ENCODE measurements around the gene SIN3B.

Gene SIN3B

DNA sequence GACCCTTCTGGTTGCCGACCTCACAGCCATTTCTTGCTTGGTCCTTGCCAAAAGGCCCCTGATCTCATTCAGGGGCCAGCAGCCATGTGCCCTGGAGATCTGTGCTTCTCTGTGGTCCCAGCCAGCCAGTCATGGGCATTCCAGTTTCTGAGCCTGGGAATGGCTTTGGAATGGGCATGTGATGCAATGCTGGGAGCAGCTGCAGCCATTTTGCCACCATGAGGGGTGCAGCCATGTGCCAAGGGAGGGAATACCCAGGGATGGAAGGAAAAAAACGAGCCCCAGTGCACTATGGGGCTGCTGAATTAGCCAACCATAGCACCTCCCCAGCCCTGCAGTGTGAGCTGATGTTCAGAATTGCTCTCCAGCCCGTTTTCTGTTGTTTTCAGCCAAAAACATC lies 85.9 kb downstream of the SIN3B start:
- TF ChIP-seq TAF1 (IDR thresholded peaks at IDR 0.05; ENCODE audit: borderline replicate concordance, insufficient read depth, low read length), result no peak
- TF ChIP-seq POLR2AphosphoS5 (IDR thresholded peaks at IDR 0.05; ENCODE audit: low read depth, low read length), result no peak
- TF ChIP-seq FOXP2 (optimal IDR thresholded peaks at IDR 0.05; ENCODE audit: borderline replicate concordance, extremely low read depth, extremely low read length, insufficient read depth), result no peak
- TF ChIP-seq SIN3A (IDR thresholded peaks at IDR 0.05; ENCODE audit: borderline replicate concordance, insufficient read depth, low read length), result no peak
- TF ChIP-seq, protein P1, sequence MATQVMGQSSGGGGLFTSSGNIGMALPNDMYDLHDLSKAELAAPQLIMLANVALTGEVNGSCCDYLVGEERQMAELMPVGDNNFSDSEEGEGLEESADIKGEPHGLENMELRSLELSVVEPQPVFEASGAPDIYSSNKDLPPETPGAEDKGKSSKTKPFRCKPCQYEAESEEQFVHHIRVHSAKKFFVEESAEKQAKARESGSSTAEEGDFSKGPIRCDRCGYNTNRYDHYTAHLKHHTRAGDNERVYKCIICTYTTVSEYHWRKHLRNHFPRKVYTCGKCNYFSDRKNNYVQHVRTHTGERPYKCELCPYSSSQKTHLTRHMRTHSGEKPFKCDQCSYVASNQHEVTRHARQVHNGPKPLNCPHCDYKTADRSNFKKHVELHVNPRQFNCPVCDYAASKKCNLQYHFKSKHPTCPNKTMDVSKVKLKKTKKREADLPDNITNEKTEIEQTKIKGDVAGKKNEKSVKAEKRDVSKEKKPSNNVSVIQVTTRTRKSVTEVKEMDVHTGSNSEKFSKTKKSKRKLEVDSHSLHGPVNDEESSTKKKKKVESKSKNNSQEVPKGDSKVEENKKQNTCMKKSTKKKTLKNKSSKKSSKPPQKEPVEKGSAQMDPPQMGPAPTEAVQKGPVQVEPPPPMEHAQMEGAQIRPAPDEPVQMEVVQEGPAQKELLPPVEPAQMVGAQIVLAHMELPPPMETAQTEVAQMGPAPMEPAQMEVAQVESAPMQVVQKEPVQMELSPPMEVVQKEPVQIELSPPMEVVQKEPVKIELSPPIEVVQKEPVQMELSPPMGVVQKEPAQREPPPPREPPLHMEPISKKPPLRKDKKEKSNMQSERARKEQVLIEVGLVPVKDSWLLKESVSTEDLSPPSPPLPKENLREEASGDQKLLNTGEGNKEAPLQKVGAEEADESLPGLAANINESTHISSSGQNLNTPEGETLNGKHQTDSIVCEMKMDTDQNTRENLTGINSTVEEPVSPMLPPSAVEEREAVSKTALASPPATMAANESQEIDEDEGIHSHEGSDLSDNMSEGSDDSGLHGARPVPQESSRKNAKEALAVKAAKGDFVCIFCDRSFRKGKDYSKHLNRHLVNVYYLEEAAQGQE (IDR thresholded peaks at IDR 0.05; ENCODE audit: insufficient read depth in 1 of 2, low read depth in 2 of 2, low read length in 2 of 2), result no peak

DNA sequence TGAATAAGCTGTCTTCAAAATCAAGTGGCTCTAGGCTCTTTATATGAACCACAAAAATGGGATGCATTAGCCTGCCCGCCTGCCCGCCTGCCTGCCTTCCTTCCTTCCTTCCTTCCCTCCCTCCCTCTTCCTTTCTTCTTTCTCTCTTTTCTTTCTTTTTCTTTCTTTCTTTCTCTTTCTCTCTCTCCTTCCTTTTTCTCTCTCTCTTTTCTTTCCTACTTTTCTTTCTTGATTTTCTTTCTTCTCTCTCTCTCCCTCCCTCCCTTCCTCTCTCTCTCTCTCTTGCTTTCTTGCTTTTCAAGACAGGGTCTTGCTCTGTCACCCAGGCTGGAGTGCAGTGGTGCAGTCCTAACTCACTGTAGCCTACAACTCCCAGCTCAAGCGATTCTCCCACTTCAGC lies 86.5 kb downstream of the SIN3B start:
- TF ChIP-seq FOXP2 (optimal IDR thresholded peaks at IDR 0.05; ENCODE audit: borderline replicate concordance, extremely low read depth, extremely low read length, insufficient read depth) (no peak), POLR2AphosphoS5 (IDR thresholded peaks at IDR 0.05; ENCODE audit: low read depth, low read length) (no peak), SIN3A (IDR thresholded peaks at IDR 0.05; ENCODE audit: borderline replicate concordance, insufficient read depth, low read length) (no peak)

DNA sequence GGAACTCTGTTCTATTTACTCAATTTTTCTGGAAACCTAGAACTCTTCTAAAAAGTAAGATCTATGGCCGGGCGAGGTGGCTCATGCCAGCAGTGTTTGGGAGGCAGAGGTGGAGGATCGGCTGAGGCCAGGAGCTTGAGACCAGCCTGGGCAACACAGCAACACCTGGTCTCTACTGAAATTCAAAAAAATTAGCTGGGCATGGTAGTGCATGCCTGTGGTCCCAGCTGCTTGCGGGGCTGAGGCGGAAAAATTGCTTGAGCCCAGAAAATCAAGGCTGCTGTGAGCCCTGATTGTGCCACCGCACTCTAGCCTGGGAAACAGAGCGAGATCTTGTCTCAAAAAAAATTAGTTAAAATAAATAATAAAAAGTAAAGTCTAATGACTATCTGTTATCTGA lies 88.2 kb downstream of the SIN3B start:
- TF ChIP-seq TAF1 (IDR thresholded peaks at IDR 0.05; ENCODE audit: borderline replicate concordance, insufficient read depth, low read length) (no peak), SIN3A (IDR thresholded peaks at IDR 0.05; ENCODE audit: borderline replicate concordance, insufficient read depth, low read length) (no peak), FOXP2 (optimal IDR thresholded peaks at IDR 0.05; ENCODE audit: borderline replicate concordance, extremely low read depth, extremely low read length, insufficient read depth) (no peak), POLR2AphosphoS5 (IDR thresholded peaks at IDR 0.05; ENCODE audit: low read depth, low read length) (no peak)
- TF ChIP-seq, protein P1 (IDR thresholded peaks at IDR 0.05; ENCODE audit: insufficient read depth in 1 of 2, low read depth in 2 of 2, low read length in 2 of 2), result no peak

DNA sequence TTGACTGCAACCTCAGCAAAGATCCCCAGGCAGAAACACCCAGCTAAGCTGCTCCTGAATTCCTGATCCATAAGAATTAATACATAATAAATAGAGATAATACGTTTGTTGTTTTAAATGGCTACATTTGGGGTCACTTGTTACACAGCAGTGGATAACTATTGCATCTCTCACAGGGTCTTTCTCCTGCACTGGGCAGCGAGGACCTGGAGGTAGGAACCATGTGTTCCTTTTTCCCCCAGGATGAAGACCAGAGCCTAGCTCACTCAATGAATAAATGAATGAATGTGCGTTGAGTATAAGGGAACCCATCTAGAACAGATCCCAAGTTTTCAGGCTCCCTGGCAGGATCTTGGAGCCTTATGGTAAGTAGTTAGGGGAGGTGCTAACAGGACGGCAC lies 90.3 kb downstream of the SIN3B start:
- TF ChIP-seq SIN3A (IDR thresholded peaks at IDR 0.05; ENCODE audit: borderline replicate concordance, insufficient read depth, low read length) (no peak), POLR2AphosphoS5 (IDR thresholded peaks at IDR 0.05; ENCODE audit: low read depth, low read length) (no peak), TAF1 (IDR thresholded peaks at IDR 0.05; ENCODE audit: borderline replicate concordance, insufficient read depth, low read length) (no peak), FOXP2 (optimal IDR thresholded peaks at IDR 0.05; ENCODE audit: borderline replicate concordance, extremely low read depth, extremely low read length, insufficient read depth) (no peak)
- TF ChIP-seq, protein P1 (IDR thresholded peaks at IDR 0.05; ENCODE audit: insufficient read depth in 1 of 2, low read depth in 2 of 2, low read length in 2 of 2), result no peak

DNA sequence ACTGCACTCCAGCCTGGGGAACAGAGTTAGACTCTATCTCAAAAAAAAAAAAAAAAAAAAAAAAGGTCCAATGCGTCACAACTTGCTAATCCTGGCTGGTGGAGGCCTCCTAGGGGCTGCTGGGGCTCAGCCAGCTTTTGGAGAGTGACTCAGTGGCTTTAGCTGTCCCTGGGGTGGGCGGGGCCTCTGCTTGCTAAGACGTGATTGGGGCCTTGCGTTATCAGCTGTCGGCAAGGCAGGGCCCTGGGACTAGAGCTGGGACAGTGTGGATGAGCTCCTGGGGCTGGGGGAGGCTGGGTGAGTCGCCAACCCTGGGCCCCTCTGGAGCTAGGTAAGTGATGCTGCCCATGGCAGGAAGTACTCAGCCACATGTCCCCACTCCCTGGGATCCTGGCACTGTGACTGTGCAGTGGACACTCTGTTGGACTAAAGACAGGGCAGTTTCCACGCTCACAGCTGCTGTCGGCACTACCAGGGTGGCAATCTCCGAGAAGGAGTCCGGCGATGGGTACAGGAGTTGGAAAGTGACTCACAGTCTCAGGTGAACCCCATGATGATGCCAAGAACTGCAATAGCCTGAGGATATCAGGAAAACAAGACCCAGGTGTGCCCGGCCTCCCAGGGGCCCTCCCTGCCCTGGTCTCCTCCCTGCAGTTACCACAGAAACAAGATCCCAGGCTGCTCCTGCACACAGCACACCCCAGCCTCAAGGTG lies 91.8 kb downstream of the SIN3B start:
- TF ChIP-seq SIN3A (IDR thresholded peaks at IDR 0.05; ENCODE audit: borderline replicate concordance, insufficient read depth, low read length) (no peak), TAF1 (IDR thresholded peaks at IDR 0.05; ENCODE audit: borderline replicate concordance, insufficient read depth, low read length) (no peak), FOXP2 (optimal IDR thresholded peaks at IDR 0.05; ENCODE audit: borderline replicate concordance, extremely low read depth, extremely low read length, insufficient read depth) (no peak), POLR2AphosphoS5 (IDR thresholded peaks at IDR 0.05; ENCODE audit: low read depth, low read length) (no peak)
- TF ChIP-seq, protein P1 (IDR thresholded peaks at IDR 0.05; ENCODE audit: insufficient read depth in 1 of 2, low read depth in 2 of 2, low read length in 2 of 2), result no peak

All from PFSK-1 (cell line).